Immature natural killer cell (primary cell): ENCODE data around the gene CDKN2D. TPM values are rescaled to one million over a fixed set of nuclear protein-coding genes. Genes with fewer than 3 reads are reported as not detected.
A peak's percentile ranks its signal among the peaks of the same experiment; 100 is the strongest.
"Not testable (repeated sequence)": the region's sequence is repeated elsewhere in the genome, so short reads cannot be mapped to it uniquely, and the experiment has no call there.

Experiments used
- DNase-seq, 3 donors: peaks; one replicate each; pipeline ENCODE4 v3.0.0; 2022; ENCODE audit warnings: mixed read lengths in 1 of 3
- H3K27ac Mint-ChIP-seq, 6 donors: one replicate each; pipeline ENCODE4 v1.8.0; 2020; ENCODE audit warnings: mixed read lengths in 6 of 6, mild to moderate bottlenecking in 5 of 6, inconsistent platforms in 4 of 6, moderate library complexity in 3 of 6
- H3K27me3 Mint-ChIP-seq, 3 donors: one replicate each; pipeline ENCODE4 v1.8.0; 2020 to 2021; ENCODE audit warnings: low read depth in 3 of 3, mild to moderate bottlenecking in 3 of 3, mixed read lengths in 3 of 3, moderate library complexity in 3 of 3, inconsistent platforms in 1 of 3
- H3K36me3 Mint-ChIP-seq, 3 donors: one replicate each; pipeline ENCODE4 v1.8.0; 2020; ENCODE audit warnings: mixed read lengths in 3 of 3, inconsistent platforms in 2 of 3, mild to moderate bottlenecking in 2 of 3
- H3K4me1 Mint-ChIP-seq, 2 donors: one replicate each; pipeline ENCODE4 v1.8.0; 2020; ENCODE audit warnings: inconsistent platforms in 2 of 2, mild to moderate bottlenecking in 2 of 2, mixed read lengths in 2 of 2, moderate library complexity in 1 of 2
- H3K4me3 Mint-ChIP-seq, 5 donors: one replicate each; pipeline ENCODE4 v1.8.0; 2020; ENCODE audit warnings: mild to moderate bottlenecking in 5 of 5, mixed read lengths in 5 of 5, inconsistent platforms in 3 of 5, moderate library complexity in 3 of 5
- H3K9me3 Mint-ChIP-seq, 6 donors: one replicate each; pipeline ENCODE4 v1.8.0; 2020; ENCODE audit warnings: mild to moderate bottlenecking in 6 of 6, mixed read lengths in 6 of 6, inconsistent platforms in 4 of 6, moderate library complexity in 3 of 6
- polyA plus RNA-seq, 3 donors: library from polyadenylated mRNA; unstranded; fragments of 300-500 nt; fragmentation: Illumina TruSeq; gene quantifications; one replicate each; pipeline ENCODE4 v1.2.3, GENCODE V29; 2021

CDKN2D gene
- polyA plus RNA-seq, 3 donors from 2014 or later = 253 to 474 (median 308) TPM

DNA sequence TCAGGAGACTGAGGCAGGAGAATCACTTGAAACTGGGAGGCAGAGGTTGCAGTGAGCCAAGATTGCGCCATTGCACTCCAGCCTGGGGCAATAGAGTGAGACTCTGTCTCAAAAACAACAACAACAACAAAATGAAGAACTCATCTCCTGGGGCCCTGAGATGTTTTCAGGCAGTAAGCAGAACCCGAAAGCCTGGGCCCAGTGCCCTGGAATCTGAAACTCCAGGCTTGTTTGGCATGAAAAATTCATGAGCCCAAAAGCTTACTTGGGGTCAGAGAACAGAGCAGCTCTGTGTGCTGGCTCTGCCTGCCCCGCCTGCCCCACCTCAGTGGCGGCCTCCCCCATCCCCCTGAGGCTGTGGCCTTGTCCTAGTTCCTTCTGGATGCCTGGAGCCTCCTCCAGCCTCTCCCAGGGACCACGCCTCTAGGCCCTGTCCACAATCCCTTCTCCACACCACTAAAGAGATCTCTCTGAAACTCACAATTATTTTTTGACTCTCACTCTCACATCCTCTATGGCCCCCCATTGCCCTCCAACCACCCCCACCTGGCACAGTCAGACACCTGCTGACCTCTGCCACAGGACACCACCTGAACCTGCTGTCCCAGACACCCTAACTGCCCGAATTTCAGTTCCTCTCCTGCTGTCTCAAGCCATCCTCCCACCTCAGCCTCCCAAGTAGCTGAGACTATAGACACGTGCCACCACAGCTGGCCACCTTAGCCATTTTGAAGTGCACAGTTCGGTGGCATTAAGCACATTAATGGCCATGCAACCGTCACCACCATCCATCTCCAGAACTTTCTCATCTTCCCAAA lies 25.2 kb upstream of the CDKN2D start:
- Mint-ChIP-seq H3K4me3 (peak overlapping the region in 3 of 5 donors; percentile 33 to 57 (median 44)), H3K27me3 (peaks cover 0 to 9% (median 5%) of the 10 kb centered on the region in 3 donors), H3K4me1 (peaks cover 37 to 38% of the 10 kb centered on the region in 2 donors), H3K9me3 (no peaks in the 10 kb centered on the region), H3K36me3 (no peaks in the 10 kb centered on the region), H3K27ac (peak overlapping the region; percentile 15 to 82 (median 74))
- DNase-seq = no peak

- no peak overlapping the region for H3K27ac Mint-ChIP-seq
- H3K9me3 Mint-ChIP-seq = no peaks in the 10 kb centered on the region
- no peak overlapping the region for H3K4me3 Mint-ChIP-seq
- DNase-seq = no peak
- peaks cover 34% of the 10 kb centered on the region in 2 donors for H3K4me1 Mint-ChIP-seq
- no peaks in the 10 kb centered on the region for H3K36me3 Mint-ChIP-seq
- H3K27me3 Mint-ChIP-seq = peaks cover 0 to 9% (median 5%) of the 10 kb centered on the region in 3 donors
Observed at GRCh38 chr19:10593148-10593547, 24.4 kb upstream of the CDKN2D start.

DNA sequence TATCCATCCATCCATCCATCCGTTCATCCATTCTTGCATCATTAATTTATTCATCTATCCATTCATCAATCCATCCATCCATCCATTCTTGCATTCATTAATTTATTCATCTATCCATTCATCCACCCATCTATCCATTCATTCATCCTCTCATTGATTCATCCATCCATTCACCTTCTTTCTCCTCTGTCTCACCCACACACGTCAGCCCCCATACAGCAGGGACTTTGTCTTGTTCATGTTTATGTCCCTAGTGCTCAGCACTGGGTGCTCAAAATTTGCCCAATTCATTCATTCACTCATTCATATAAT lies 19.0 kb upstream of the CDKN2D start:
- H3K27me3 Mint-ChIP-seq = peaks cover 0 to 5% (median 3%) of the 10 kb centered on the region in 3 donors
- H3K27ac Mint-ChIP-seq = peak overlapping the region in 1 of 6 donors; percentile 22
- H3K4me1 Mint-ChIP-seq = peaks cover 17 to 32% of the 10 kb centered on the region in 2 donors
- peak overlapping the region in 1 of 5 donors; percentile 1 for H3K4me3 Mint-ChIP-seq
- H3K36me3 Mint-ChIP-seq = peaks cover 0 to 6% (median 0%) of the 10 kb centered on the region in 3 donors
- H3K9me3 Mint-ChIP-seq = no peaks in the 10 kb centered on the region
- DNase-seq = no peak

DNA sequence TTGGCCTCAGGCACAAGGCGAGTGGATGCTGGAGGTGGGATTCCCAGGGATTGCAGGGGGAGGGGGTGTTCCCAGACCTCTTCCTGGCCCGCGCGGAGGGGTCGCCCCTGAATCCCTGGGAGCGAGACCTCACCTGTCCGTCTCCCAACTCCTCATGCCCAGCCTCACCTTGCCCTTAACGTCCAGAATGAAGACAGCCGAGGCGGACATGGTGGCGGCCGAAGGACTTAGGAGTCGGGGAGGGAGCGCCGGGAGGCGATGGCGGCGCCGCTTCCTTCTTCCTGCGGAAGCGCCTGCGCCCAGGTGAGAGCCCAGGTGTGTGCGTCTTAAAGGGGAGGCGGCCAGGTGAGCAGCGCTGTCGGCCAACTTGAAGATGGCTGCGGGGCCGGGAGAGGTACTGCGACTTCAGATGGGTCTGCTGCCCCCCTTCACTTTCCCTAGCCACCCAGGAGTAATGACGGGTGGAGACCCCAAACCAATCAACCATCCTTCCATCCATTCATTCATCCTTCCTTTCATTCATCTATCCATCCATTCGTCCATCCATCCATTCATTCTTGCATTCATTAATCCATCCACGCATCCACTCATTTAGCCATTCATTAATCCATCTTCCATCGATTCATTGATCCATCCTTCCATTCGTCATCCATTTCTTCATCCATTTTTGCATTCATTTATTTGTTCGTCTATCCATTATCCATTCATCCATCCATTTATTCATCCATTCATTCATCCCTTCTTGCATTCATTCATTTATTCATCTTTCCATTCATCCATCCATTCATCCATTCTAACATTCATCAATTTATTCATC lies 18.5 kb upstream of the CDKN2D start, which contains the start of gene AP1M2:
AP1M2 (minus strand) TSS at position 291 of the 817 bp plus-strand sequence; CDS start at position 210, 81 bp downstream.
- no peaks in the 10 kb centered on the region for H3K9me3 Mint-ChIP-seq
- H3K36me3 Mint-ChIP-seq = peaks cover 0 to 6% (median 0%) of the 10 kb centered on the region in 3 donors
- peaks cover 0 to 5% (median 3%) of the 10 kb centered on the region in 3 donors for H3K27me3 Mint-ChIP-seq
- peaks cover 17 to 32% of the 10 kb centered on the region in 2 donors for H3K4me1 Mint-ChIP-seq
- H3K4me3 Mint-ChIP-seq = peak within 1 kb of the TSS in 1 of 5 donors; percentile 1
- no peak for DNase-seq
- H3K27ac Mint-ChIP-seq = peak within 1 kb of the TSS in 1 of 6 donors; percentile 22

DNA sequence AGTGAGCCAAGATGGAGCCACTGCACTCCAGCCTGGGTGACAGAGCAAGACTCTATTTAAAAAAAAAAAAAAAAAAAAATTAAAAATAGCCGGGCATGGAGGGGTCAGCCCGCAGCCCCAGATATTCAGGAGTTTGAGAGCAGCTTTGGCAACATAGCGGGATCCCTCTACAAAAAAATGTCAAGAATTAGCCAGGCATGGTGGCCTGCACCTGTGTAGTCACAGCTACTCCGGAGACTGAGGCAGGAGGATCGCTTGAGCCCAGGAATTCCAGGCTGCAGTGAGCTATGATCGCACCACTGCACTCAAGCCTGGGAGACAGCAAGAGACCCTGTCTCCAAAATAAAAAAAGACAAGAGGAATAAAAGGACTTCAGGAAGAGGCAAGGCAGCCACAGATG lies 17.6 kb upstream of the CDKN2D start:
- Mint-ChIP-seq H3K9me3 (no peaks in the 10 kb centered on the region), H3K27me3 (peaks cover 0 to 6% (median 3%) of the 10 kb centered on the region in 3 donors), H3K27ac (no peak overlapping the region), H3K36me3 (peaks cover 0 to 6% (median 0%) of the 10 kb centered on the region in 3 donors), H3K4me1 (peaks cover 17 to 32% of the 10 kb centered on the region in 2 donors), H3K4me3 (no peak overlapping the region)
- no peak for DNase-seq

GRCh38 chr19:10583036-10583776 lies 14.4 kb upstream of the CDKN2D start:
- H3K27ac Mint-ChIP-seq = no peak overlapping the region
- no peak overlapping the region for H3K4me3 Mint-ChIP-seq
- DNase-seq = no peak
- H3K27me3 Mint-ChIP-seq = peaks cover 3 to 8% (median 3%) of the 10 kb centered on the region in 3 donors
- peaks cover 23 to 41% of the 10 kb centered on the region in 2 donors for H3K4me1 Mint-ChIP-seq
- H3K9me3 Mint-ChIP-seq = no peaks in the 10 kb centered on the region
- H3K36me3 Mint-ChIP-seq = peaks cover 0 to 6% (median 0%) of the 10 kb centered on the region in 3 donors

- peaks cover 3% of the 10 kb centered on the region in 3 donors for H3K27me3 Mint-ChIP-seq
- no peaks in the 10 kb centered on the region for H3K36me3 Mint-ChIP-seq
- no peak for DNase-seq
- H3K9me3 Mint-ChIP-seq = no peaks in the 10 kb centered on the region
- peaks cover 20 to 31% of the 10 kb centered on the region in 2 donors for H3K4me1 Mint-ChIP-seq
- H3K27ac Mint-ChIP-seq = no peak overlapping the region
- H3K4me3 Mint-ChIP-seq = no peak overlapping the region
Observed at GRCh38 chr19:10582091-10582490, 13.3 kb upstream of the CDKN2D start.

GRCh38 chr19:10580979-10581631 lies 12.3 kb upstream of the CDKN2D start:
- peaks cover 3% of the 10 kb centered on the region in 3 donors for H3K27me3 Mint-ChIP-seq
- H3K4me3 Mint-ChIP-seq = peak overlapping the region in 3 of 5 donors; percentile 0 to 41 (median 12)
- peak; percentile 81 to 86 (median 84) for DNase-seq
- H3K27ac Mint-ChIP-seq = peak overlapping the region in 2 of 6 donors; percentile 2 to 19
- no peaks in the 10 kb centered on the region for H3K9me3 Mint-ChIP-seq
- H3K4me1 Mint-ChIP-seq = peaks cover 20 to 31% of the 10 kb centered on the region in 2 donors
- H3K36me3 Mint-ChIP-seq = no peaks in the 10 kb centered on the region

DNA sequence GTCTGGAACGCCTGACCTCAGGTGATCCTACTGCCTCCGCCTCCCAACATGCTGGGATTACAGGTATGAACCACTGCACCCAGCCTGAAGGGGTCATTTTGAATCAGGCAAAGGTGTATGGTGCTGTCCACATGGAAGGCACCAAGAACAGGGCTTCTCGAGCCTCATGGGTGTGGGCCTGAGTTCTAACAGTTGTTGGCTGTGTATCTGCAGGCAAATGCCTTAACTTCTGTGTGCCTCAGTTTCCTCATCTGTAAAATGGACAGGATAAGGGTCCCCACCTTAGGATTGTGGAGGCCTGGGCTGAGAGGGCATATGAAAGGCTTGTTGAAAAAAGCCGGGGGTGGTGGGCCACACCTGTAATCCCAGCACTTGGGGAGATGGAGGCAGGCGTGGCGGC lies 9.2 kb upstream of the CDKN2D start:
- no peaks in the 10 kb centered on the region for H3K36me3 Mint-ChIP-seq
- H3K4me1 Mint-ChIP-seq = peaks cover 6 to 8% of the 10 kb centered on the region in 2 donors
- H3K9me3 Mint-ChIP-seq = no peaks in the 10 kb centered on the region
- no peak for DNase-seq
- no peak overlapping the region for H3K4me3 Mint-ChIP-seq
- H3K27ac Mint-ChIP-seq = no peak overlapping the region
- H3K27me3 Mint-ChIP-seq = peaks cover 0 to 3% (median 3%) of the 10 kb centered on the region in 3 donors

DNA sequence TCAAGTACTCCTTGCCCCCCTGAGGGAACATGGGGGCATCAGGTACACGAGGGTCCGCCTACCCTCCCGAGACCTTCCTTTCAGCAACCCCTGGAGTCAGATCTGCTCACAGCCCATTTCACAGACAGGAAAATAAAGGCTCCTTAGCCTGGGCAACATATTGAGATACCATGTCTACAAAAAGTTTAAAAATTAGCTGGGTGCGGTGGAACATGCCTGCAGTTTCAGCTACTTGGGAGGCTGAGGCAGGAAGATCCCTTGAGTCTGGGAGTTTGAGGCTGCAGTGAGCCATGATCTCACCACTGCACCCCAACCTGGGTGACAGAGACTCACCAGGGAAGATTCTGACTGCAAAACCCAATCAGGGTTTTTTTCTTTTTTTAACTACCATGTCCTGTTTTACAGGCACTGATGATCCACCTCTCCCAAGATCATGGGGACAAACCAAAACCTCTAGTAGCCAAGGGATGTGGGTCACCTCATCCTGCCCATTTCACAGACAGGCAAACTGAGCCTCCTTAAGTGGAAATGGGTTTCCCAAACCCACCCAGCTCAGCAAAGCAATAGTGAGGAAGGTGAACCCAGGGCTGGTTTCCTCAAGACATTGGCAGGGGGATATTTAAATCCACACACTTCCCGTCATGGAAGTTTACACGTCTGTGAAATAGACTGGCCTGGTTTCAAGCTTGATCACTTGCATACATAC lies 6.4 kb upstream of the CDKN2D start:
- no peaks in the 10 kb centered on the region for H3K36me3 Mint-ChIP-seq
- H3K27ac Mint-ChIP-seq = no peak overlapping the region
- no peak overlapping the region for H3K4me3 Mint-ChIP-seq
- H3K27me3 Mint-ChIP-seq = peaks cover 4 to 8% (median 7%) of the 10 kb centered on the region in 3 donors
- H3K9me3 Mint-ChIP-seq = no peaks in the 10 kb centered on the region
- no peak for DNase-seq
- peaks cover 7 to 8% of the 10 kb centered on the region in 2 donors for H3K4me1 Mint-ChIP-seq

GRCh38 chr19:10574462-10574861 lies 5.7 kb upstream of the CDKN2D start:
- DNase-seq = no peak
- Mint-ChIP-seq H3K4me3 (no peak overlapping the region), H3K36me3 (no peaks in the 10 kb centered on the region), H3K27ac (no peak overlapping the region), H3K27me3 (peaks cover 4 to 8% (median 7%) of the 10 kb centered on the region in 3 donors), H3K9me3 (no peaks in the 10 kb centered on the region), H3K4me1 (peaks cover 8 to 9% of the 10 kb centered on the region in 2 donors)

DNA sequence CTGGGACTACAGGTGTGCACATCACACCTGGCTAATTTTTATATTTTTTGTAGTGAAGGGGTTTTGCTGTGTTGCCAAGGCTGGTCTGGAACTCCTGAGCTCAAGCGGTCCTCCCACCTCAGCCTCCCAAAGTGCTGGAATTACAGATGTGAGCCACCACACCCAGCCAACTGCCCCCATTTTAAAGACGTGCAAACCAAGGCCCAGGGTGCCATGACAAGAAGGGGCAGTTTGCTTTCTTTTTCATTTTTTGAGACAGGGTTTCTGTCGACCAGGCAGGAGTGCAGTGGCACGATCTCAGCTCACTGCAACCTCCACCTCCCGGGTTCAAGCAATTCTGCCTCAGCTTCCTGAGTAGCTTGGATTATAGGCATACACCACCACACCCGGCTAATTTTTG lies 5.0 kb upstream of the CDKN2D start:
- H3K9me3 Mint-ChIP-seq, H3K27me3 Mint-ChIP-seq, H3K27ac Mint-ChIP-seq, H3K4me3 Mint-ChIP-seq, DNase-seq, H3K36me3 Mint-ChIP-seq: not testable (repeated sequence)
- H3K4me1 Mint-ChIP-seq = peaks cover 14 to 16% of the 10 kb centered on the region in 2 donors
